ENCODE results near the gene MAPK8IP1.

DNA sequence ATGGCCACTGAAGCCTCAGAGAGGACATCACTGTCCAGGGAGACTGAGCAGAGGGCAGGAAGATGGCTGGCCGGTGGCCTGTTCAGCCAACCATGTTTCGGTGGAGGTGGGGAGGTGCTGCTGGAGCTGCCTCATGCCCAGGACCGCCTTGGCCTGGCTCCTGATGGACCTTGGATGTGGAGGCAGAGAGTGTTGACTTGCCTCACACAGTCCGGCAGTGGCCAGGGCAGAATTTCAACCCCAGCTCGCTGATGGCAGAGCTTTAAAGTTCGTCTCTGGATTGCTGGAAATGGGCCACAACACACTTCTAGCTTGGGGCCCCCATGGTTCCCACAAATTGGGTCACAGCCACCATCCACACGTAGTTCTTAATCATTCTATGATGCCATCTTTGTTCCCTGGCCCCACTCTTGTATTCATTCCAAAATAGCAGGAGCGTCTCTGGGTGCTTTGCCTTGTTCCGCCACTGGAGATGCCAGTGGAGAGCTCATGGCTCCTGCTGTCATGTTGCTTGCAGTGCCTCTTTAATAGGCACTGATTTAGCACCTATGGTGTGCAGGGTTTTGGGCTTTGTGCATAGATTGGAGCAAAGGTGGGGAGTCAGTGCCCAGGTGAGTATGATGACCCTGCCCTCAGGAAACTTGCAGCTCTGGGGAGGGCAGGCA lies 5.6 kb downstream of the MAPK8IP1 start:
- TF ChIP-seq, protein P1, sequence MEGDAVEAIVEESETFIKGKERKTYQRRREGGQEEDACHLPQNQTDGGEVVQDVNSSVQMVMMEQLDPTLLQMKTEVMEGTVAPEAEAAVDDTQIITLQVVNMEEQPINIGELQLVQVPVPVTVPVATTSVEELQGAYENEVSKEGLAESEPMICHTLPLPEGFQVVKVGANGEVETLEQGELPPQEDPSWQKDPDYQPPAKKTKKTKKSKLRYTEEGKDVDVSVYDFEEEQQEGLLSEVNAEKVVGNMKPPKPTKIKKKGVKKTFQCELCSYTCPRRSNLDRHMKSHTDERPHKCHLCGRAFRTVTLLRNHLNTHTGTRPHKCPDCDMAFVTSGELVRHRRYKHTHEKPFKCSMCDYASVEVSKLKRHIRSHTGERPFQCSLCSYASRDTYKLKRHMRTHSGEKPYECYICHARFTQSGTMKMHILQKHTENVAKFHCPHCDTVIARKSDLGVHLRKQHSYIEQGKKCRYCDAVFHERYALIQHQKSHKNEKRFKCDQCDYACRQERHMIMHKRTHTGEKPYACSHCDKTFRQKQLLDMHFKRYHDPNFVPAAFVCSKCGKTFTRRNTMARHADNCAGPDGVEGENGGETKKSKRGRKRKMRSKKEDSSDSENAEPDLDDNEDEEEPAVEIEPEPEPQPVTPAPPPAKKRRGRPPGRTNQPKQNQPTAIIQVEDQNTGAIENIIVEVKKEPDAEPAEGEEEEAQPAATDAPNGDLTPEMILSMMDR (IDR thresholded peaks at IDR 0.05; ENCODE audit: extremely low read depth in 1 of 2, insufficient read depth in 1 of 2, low read depth in 1 of 2, low read length in 2 of 2) = no peak
- TF ChIP-seq EZH2 (IDR thresholded peaks at IDR 0.05; ENCODE audit: borderline replicate concordance, low read depth, low read length, severe bottlenecking) (no peak), POLR2A (IDR thresholded peaks at IDR 0.05; ENCODE audit: low read depth, low read length) (no peak), POLR2AphosphoS5 (IDR thresholded peaks at IDR 0.05; ENCODE audit: insufficient read depth, low read depth, low read length) (no peak), MYC (IDR thresholded peaks at IDR 0.05; ENCODE audit: low read depth, low read length) (no peak)
- TF ChIP-seq, protein P2, sequence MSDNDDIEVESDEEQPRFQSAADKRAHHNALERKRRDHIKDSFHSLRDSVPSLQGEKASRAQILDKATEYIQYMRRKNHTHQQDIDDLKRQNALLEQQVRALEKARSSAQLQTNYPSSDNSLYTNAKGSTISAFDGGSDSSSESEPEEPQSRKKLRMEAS (IDR thresholded peaks at IDR 0.05; ENCODE audit: insufficient read depth, insufficient read length) = no peak
